HepG2 (cell line): ENCODE measurements around the gene GPATCH4. TPM values are rescaled to one million over a fixed set of nuclear protein-coding genes. Genes with fewer than 3 reads are reported as not detected.

Experiments used
- ATAC-seq: fragments of 200-7000 bp; cut with Tn5 transposase; 3 replicates; pipeline ENCODE4 v1.9.1; 2020; ENCODE audit warnings: mild to moderate bottlenecking, moderate library complexity
- BruUV-seq: library from RNA; stranded (reverse); fragments of 400-500 nt; replicated peaks from 2 replicates; lab custom pipeline; 2021; lab: Mats Ljungman, UMichigan
- CTCF ChIA-PET: fragments of 300-600 bp; formaldehyde crosslinking; extraction: SDS; loops from one replicate; lab custom pipeline; 2021; ENCODE audit warnings: low total read pairs, inconsistent platforms, low intra/inter-chr PET ratio; lab: Yijun Ruan, JAX
- POLR2A ChIA-PET: fragments of 350-600 bp; sonication (Branson Sonifier 250); formaldehyde crosslinking; loops from one replicate; lab custom pipeline; 2020; ENCODE audit warnings: antibody characterized with exemption, inconsistent platforms; lab: Yijun Ruan, JAX
- DNase-seq: peaks from one replicate; pipeline ENCODE4 v3.0.0-alpha.2; 2015; ENCODE audit warnings: low spot score
- FAIRE-seq: peaks from 3 replicates; lab custom pipeline; 2011; peaks lifted over from hg19 to GRCh38; lab: Jason Lieb, UNC
- H2AFZ ChIP-seq: one replicate; pipeline ENCODE4 v1.6.1; 2011; ENCODE audit warnings: low read length, inconsistent platforms
- H3K27ac ChIP-seq: fragments of 300-600 bp; 3 replicates; pipeline ENCODE4 v1.8.0; 2011; ENCODE audit warnings: mixed run types, mild to moderate bottlenecking, mixed read lengths, low read length, inconsistent platforms; ENCODE audit not compliant: insufficient read depth; ENCODE audit errors: extremely low read length
- H3K27me3 ChIP-seq, 2 experiments: fragments of 200-600 bp in 1 of 2; 2 replicates in 1 of 2; 3 replicates in 1 of 2; pipeline versions ENCODE4 v1.6.0 to v1.8.0; 2011; ENCODE audit warnings: low read length in 2 of 2, mild to moderate bottlenecking in 2 of 2, moderate library complexity in 2 of 2, inconsistent platforms in 1 of 2; ENCODE audit not compliant: insufficient read depth in 2 of 2, control insufficient read depth in 1 of 2
- H3K36me3 ChIP-seq, 2 experiments: fragments of 200-600 bp in 1 of 2; replicated peaks in 1 of 2; 2 replicates in 1 of 2; 3 replicates in 1 of 2; pipeline versions ENCODE4 v1.5.1 to v1.8.0; 2011; ENCODE audit warnings: low read length in 2 of 2, inconsistent platforms in 1 of 2; ENCODE audit not compliant: insufficient read depth in 2 of 2, control insufficient read depth in 1 of 2
- H3K4me1 ChIP-seq: 2 replicates; pipeline ENCODE4 v1.5.1; 2012; ENCODE audit warnings: low read length, inconsistent platforms; ENCODE audit not compliant: insufficient read depth
- H3K4me2 ChIP-seq: 2 replicates; pipeline ENCODE4 v1.6.0; 2011; ENCODE audit warnings: low read depth, low read length, inconsistent platforms
- H3K4me3 ChIP-seq, 3 experiments: fragments of 200-600 bp in 1 of 3; sonication (generic), shearing (Covaris generic) in 1 of 3; replicated peaks in 1 of 3; 2 replicates each; pipeline ENCODE4 v1.5.1; 2011 to 2016; ENCODE audit warnings: low read length in 3 of 3, inconsistent platforms in 2 of 3, low read depth in 2 of 3, mild to moderate bottlenecking in 2 of 3, control low read depth in 1 of 3, mixed read lengths in 1 of 3; ENCODE audit not compliant: insufficient read depth in 1 of 3
- H3K79me2 ChIP-seq: one replicate; pipeline ENCODE4 v1.6.1; 2011; ENCODE audit warnings: low read length, inconsistent platforms; ENCODE audit not compliant: insufficient read depth
- H3K9ac ChIP-seq: 2 replicates; pipeline ENCODE4 v1.6.0; 2011; ENCODE audit warnings: mild to moderate bottlenecking, low read depth, low read length, inconsistent platforms; ENCODE audit not compliant: insufficient read depth
- H3K9me3 ChIP-seq: 2 replicates; pipeline ENCODE4 v1.5.1; 2012; ENCODE audit warnings: mild to moderate bottlenecking, low read length
- H4K20me1 ChIP-seq: 2 replicates; pipeline ENCODE4 v1.6.0; 2011; ENCODE audit warnings: inconsistent platforms, mild to moderate bottlenecking, low read length, moderate library complexity; ENCODE audit not compliant: insufficient read depth
- CBFB ChIP-seq: sonication (generic); formaldehyde crosslinking; IDR thresholded peaks from 2 replicates; pipeline ENCODE4 v1.4.0; 2020; ENCODE audit warnings: missing genetic modification reagents
- HES4 ChIP-seq: sonication (generic); formaldehyde crosslinking; IDR thresholded peaks from 2 replicates; pipeline ENCODE4 v1.9.0; 2021; ENCODE audit warnings: mild to moderate bottlenecking, missing genetic modification reagents, borderline replicate concordance
- HINFP ChIP-seq: sonication (generic); formaldehyde crosslinking; IDR thresholded peaks from 2 replicates; pipeline ENCODE4 v1.4.0; 2020; ENCODE audit warnings: low read depth, mild to moderate bottlenecking, missing genetic modification reagents
- HMGXB3 ChIP-seq: sonication (generic); formaldehyde crosslinking; IDR thresholded peaks from 2 replicates; pipeline ENCODE4 v1.4.0; 2020; ENCODE audit warnings: missing genetic modification reagents, borderline replicate concordance
- IRX3 ChIP-seq: sonication (generic); formaldehyde crosslinking; IDR thresholded peaks from 2 replicates; pipeline ENCODE4 v1.8.1; 2023; ENCODE audit warnings: mild to moderate bottlenecking, low read depth, missing genetic modification reagents, borderline replicate concordance
- NCOA1 ChIP-seq: sonication (generic); formaldehyde crosslinking; IDR thresholded peaks from 2 replicates; pipeline ENCODE4 v1.9.0; 2021; ENCODE audit warnings: missing genetic modification reagents
- RNF2 ChIP-seq: fragments of 450-650 bp; conservative IDR thresholded peaks from 2 replicates; pipeline ENCODE4 v1.6.1; 2016; ENCODE audit warnings: low read depth
- THRA ChIP-seq: sonication (generic); formaldehyde crosslinking; IDR thresholded peaks from 2 replicates; pipeline ENCODE4 v1.4.0; 2020; ENCODE audit warnings: missing genetic modification reagents, borderline replicate concordance
- ZNF367 ChIP-seq: sonication (generic); formaldehyde crosslinking; IDR thresholded peaks from 2 replicates; pipeline ENCODE4 v1.4.0; 2020; ENCODE audit warnings: missing genetic modification reagents, borderline replicate concordance
- WGBS: methylation state at CpG from one replicate; pipeline ENCODE4 v1.1.6; 2017; ENCODE audit warnings: low lambda C conversion rate; 5-methylcytosine and 5-hydroxymethylcytosine counted together
- in situ Hi-C: cut with HindIII; loops from 2 replicates; pipeline ENCODE4 v1.10.0; 2017; ENCODE audit warnings: low pct_unique_long_range_greater_than_20kb; ENCODE audit not compliant: extremely low pct_ligation_motif_present
- intact Hi-C: fragments of 100-400 bp; cut with micrococcal nuclease; formaldehyde crosslinking; loops from one replicate; pipeline ENCODE4 v1.10.0; 2022; ENCODE audit not compliant: unreplicated experiment
- polyA plus RNA-seq, 8 experiments: library from polyadenylated mRNA; depleted of rRNA in 3 of 8; stranded (reverse) in 7 of 8; unstranded in 1 of 8; fragments of >200 nt; fragmentation: Illumina TruSeq in 4 of 8; extraction: Trizol in 4 of 8; gene quantifications; 2 replicates each; pipeline versions ENCODE4 v1.2.1 to v1.2.3, GENCODE V29; 2011 to 2016; ENCODE audit warnings: low read depth in 4 of 8, missing spikeins in 1 of 8, mixed read lengths in 1 of 8; ENCODE audit not compliant: insufficient read depth in 1 of 8
- total RNA-seq, 5 experiments: library from RNA; depleted of rRNA; stranded (reverse); fragments of >200 nt; fragmentation: Illumina TruSeq; extraction: Trizol; gene quantifications; 2 replicates each; pipeline ENCODE4 v1.2.3, GENCODE V29; 2016; ENCODE audit warnings: low read depth in 1 of 5
- TF ChIP-seq, protein P1 (sequence below): sonication (generic); formaldehyde crosslinking; IDR thresholded peaks from 2 replicates; pipeline ENCODE4 v1.4.0; 2020; ENCODE audit warnings: missing genetic modification reagents, mild to moderate bottlenecking, borderline replicate concordance
- TF ChIP-seq, protein P2 (sequence below): sonication (generic); formaldehyde crosslinking; IDR thresholded peaks from 2 replicates; pipeline ENCODE4 v1.8.0; 2023; ENCODE audit warnings: mild to moderate bottlenecking, missing genetic modification reagents

Gene GPATCH4
- total and polyA plus RNA-seq, 2 of the 13 experiments (the other 11 are each of a cell fraction or from before 2014, with no cell fraction given) = 19.2 to 37.9 TPM

DNA sequence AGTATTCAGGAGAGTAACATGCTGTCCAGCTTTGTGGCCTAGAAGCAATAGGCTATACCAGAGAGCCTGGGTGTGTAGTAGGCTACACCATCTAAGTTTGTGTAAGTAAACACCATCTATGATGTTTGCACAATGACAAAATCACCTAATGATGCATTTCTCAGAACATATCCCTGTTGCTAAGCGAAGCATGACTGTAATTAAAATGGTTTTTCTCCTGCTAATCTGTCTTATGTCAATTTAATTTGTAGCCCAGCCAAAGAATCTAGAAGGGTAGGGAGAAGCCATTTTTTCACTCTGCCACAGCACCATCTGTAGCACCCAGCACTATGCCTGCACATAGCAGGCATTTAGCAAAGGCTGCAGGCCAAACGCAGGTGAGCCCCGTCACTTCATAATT lies 23.7 kb downstream of the GPATCH4 start:
- FAIRE-seq (no peak), ATAC-seq (no peak), DNase-seq (no peak)
- ChIA-PET CTCF (no interaction called here), POLR2A (no interaction called here)
- no peaks in the 10 kb centered on the region for H3K9me3 ChIP-seq
- H3K79me2 ChIP-seq = no peaks in the 10 kb centered on the region
- no peaks in the 10 kb centered on the region for H4K20me1 ChIP-seq
- no peaks in the 10 kb centered on the region for H3K36me3 ChIP-seq
- peaks cover 6 to 41% of the 10 kb centered on the region in 2 experiments; a peak in 4 of 5 replicates for H3K27me3 ChIP-seq
- intact Hi-C loops = no loop called here
- no peak overlapping the region for H3K4me2 ChIP-seq
- no peak overlapping the region for H3K9ac ChIP-seq
- no peak overlapping the region for H3K27ac ChIP-seq
- no peak overlapping the region for H2AFZ ChIP-seq
- TF ChIP-seq CBFB (CRISPR knock-in tag) = no peak
- no peak for TF ChIP-seq IRX3 (CRISPR knock-in tag)
- TF ChIP-seq, protein P1, sequence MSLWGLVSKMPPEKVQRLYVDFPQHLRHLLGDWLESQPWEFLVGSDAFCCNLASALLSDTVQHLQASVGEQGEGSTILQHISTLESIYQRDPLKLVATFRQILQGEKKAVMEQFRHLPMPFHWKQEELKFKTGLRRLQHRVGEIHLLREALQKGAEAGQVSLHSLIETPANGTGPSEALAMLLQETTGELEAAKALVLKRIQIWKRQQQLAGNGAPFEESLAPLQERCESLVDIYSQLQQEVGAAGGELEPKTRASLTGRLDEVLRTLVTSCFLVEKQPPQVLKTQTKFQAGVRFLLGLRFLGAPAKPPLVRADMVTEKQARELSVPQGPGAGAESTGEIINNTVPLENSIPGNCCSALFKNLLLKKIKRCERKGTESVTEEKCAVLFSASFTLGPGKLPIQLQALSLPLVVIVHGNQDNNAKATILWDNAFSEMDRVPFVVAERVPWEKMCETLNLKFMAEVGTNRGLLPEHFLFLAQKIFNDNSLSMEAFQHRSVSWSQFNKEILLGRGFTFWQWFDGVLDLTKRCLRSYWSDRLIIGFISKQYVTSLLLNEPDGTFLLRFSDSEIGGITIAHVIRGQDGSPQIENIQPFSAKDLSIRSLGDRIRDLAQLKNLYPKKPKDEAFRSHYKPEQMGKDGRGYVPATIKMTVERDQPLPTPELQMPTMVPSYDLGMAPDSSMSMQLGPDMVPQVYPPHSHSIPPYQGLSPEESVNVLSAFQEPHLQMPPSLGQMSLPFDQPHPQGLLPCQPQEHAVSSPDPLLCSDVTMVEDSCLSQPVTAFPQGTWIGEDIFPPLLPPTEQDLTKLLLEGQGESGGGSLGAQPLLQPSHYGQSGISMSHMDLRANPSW (CRISPR knock-in tag) = no peak
- no peak for TF ChIP-seq RNF2
- TF ChIP-seq NCOA1 (CRISPR knock-in tag) = no peak
- no peak for TF ChIP-seq HMGXB3 (CRISPR knock-in tag)
- no peak for TF ChIP-seq THRA (CRISPR knock-in tag)
- TF ChIP-seq ZNF367 (CRISPR knock-in tag) = no peak
- no peak for TF ChIP-seq HES4
- TF ChIP-seq, protein P2, sequence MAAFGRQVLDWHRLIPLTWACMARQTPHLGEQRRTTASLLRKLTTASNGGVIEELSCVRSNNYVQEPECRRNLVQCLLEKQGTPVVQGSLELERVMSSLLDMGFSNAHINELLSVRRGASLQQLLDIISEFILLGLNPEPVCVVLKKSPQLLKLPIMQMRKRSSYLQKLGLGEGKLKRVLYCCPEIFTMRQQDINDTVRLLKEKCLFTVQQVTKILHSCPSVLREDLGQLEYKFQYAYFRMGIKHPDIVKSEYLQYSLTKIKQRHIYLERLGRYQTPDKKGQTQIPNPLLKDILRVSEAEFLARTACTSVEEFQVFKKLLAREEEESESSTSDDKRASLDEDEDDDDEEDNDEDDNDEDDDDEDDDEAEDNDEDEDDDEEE (CRISPR knock-in tag) = no peak
- TF ChIP-seq HINFP (CRISPR knock-in tag) = no peak
- TF ChIP-seq, all 625 proteins: peak for 0
- no peak overlapping the region for H3K4me3 ChIP-seq
- 41% methylated on average over 3 of the region's 3 CpGs for WGBS
- no TSS peak for BruUV-seq
- peaks cover 20% of the 10 kb centered on the region for H3K4me1 ChIP-seq
- in situ Hi-C loops = no loop called here
